Neutrophil (primary cell): Measurements from ENCODE around the gene TCERG1L.

Source experiments
- H3K27ac ChIP-seq: fragments of 200-600 bp; sonication (generic); 2 replicates; pipeline ENCODE4 v1.5.1; 2016; ENCODE audit warnings: mild to moderate bottlenecking, moderate library complexity
- H3K27me3 ChIP-seq: fragments of 200-600 bp; sonication (generic); 2 replicates; pipeline ENCODE4 v1.6.0; 2016; ENCODE audit warnings: mild to moderate bottlenecking
- H3K36me3 ChIP-seq: fragments of 200-600 bp; sonication (generic); 2 replicates; pipeline ENCODE4 v1.5.1; 2017
- H3K4me1 ChIP-seq, 2 experiments: fragments of 200-600 bp in 1 of 2; sonication (generic) in 1 of 2; 1 replicate in 1 of 2; 2 replicates in 1 of 2; pipeline versions ENCODE4 v1.5.1 to v1.6.1; 2013 to 2016; ENCODE audit warnings: low read depth in 1 of 2, low read length in 1 of 2, mild to moderate bottlenecking in 1 of 2, moderate library complexity in 1 of 2; ENCODE audit not compliant: control insufficient read depth in 1 of 2, insufficient read depth in 1 of 2
- H3K4me3 ChIP-seq, 2 experiments: fragments of 200-600 bp in 1 of 2; sonication (generic) in 1 of 2; 1 replicate in 1 of 2; 2 replicates in 1 of 2; pipeline ENCODE4 v1.5.1; 2013 to 2016; ENCODE audit warnings: low read depth in 1 of 2, low read length in 1 of 2, mild to moderate bottlenecking in 1 of 2, moderate library complexity in 1 of 2
- H3K9me3 ChIP-seq: fragments of 200-600 bp; sonication (generic); 2 replicates; pipeline ENCODE4 v1.5.1; 2016
- CTCF ChIP-seq: fragments of 200-600 bp; sonication (generic); IDR thresholded peaks from 2 replicates; pipeline ENCODE4 v1.5.1; 2016; ENCODE audit warnings: antibody characterized with exemption

TCERG1L gene

DNA sequence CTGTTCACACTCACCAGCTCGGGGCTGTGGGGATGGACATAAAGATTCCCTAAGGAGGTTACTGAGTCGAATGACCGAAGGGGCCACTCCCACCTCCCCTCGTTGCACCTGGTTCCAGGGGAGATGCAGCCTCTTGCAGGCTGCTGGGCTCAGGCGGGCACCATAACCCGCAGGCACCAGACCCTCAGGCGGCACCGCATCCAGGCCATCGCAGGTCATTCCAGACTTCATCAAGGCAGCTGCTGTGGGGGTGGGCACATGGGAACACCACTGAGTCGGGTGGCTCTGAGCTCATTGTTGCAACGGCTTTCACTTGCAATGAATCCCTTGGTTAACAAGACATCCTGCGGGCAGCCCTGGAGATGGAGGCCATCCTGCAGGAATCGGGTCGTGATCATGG is 221.7 kb downstream of the TCERG1L start:
- no peak for TF ChIP-seq CTCF
- Histone ChIP-seq H3K9me3 (no peaks in the 10 kb centered on the region), H3K36me3 (no peaks in the 10 kb centered on the region), H3K4me3 (no peak overlapping the region), H3K4me1 (no peaks in the 10 kb centered on the region), H3K27me3 (no peaks in the 10 kb centered on the region), H3K27ac (no peak overlapping the region)

GRCh38 chr10:131089150-131089549 is 222.4 kb downstream of the TCERG1L start:
- H3K4me3 ChIP-seq = no peak overlapping the region
- no peaks in the 10 kb centered on the region for H3K9me3 ChIP-seq
- no peak overlapping the region for H3K27ac ChIP-seq
- no peaks in the 10 kb centered on the region for H3K27me3 ChIP-seq
- no peaks in the 10 kb centered on the region for H3K36me3 ChIP-seq
- no peaks in the 10 kb centered on the region for H3K4me1 ChIP-seq
- TF ChIP-seq CTCF = no peak

GRCh38 chr10:131088619-131089018 is 222.9 kb downstream of the TCERG1L start:
- Histone ChIP-seq H3K27me3 (no peaks in the 10 kb centered on the region), H3K27ac (no peak overlapping the region), H3K36me3 (no peaks in the 10 kb centered on the region), H3K4me1 (no peaks in the 10 kb centered on the region), H3K9me3 (no peaks in the 10 kb centered on the region), H3K4me3 (no peak overlapping the region)
- TF ChIP-seq CTCF = no peak

- Histone ChIP-seq H3K27me3 (no peaks in the 10 kb centered on the region), H3K4me1 (no peaks in the 10 kb centered on the region), H3K27ac (no peak overlapping the region), H3K9me3 (no peaks in the 10 kb centered on the region), H3K36me3 (no peaks in the 10 kb centered on the region), H3K4me3 (no peak overlapping the region)
- no peak for TF ChIP-seq CTCF
Observed at GRCh38 chr10:131087464-131088215, 223.9 kb downstream of the TCERG1L start.

- Histone ChIP-seq H3K27me3 (no peaks in the 10 kb centered on the region), H3K27ac (no peak overlapping the region), H3K4me3 (no peak overlapping the region), H3K36me3 (no peaks in the 10 kb centered on the region), H3K4me1 (no peaks in the 10 kb centered on the region), H3K9me3 (no peaks in the 10 kb centered on the region)
- no peak for TF ChIP-seq CTCF
Observed at GRCh38 chr10:131086511-131086910, 225.0 kb downstream of the TCERG1L start.
